ENCODE results near the gene TNFRSF13B. TPM values are rescaled to one million over a fixed set of nuclear protein-coding genes. Genes with fewer than 3 reads are reported as not detected.

The TNFRSF13B gene
- total RNA-seq, 1 experiment from 2014 or later: not detected

DNA sequence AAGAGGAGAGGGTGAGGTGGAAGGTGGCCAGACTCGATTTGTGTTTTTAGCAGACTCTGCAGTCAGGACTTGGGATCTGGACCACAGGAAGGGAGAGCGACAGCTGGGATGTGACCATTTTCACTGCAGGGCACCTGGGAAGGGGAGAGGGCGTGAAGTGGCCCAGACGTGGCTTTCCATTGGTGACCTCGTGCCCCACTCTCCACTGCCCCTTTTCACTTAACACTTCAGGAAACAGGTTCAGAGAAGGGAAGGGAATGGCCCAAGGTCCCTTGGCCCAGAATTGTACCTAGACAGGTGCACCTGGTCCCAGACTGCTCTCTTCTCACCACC lies 47.5 kb upstream of the TNFRSF13B start:
- intact Hi-C loops (cut with micrococcal nuclease; ENCODE audit: unreplicated experiment) (no loop called here), in situ Hi-C loops (cut with HindIII; ENCODE audit: low pct_unique_long_range_greater_than_20kb, low sequenced_read_pairs) (no loop called here)
- ATAC-seq (no peak), DNase-seq (ENCODE audit: low read depth, low spot score) (no peak)
- ChIA-PET CTCF (no interaction called here), POLR2A (no interaction called here)
- no peaks in the 10 kb centered on the region for H3K9me3 ChIP-seq (ENCODE audit: control insufficient read depth, insufficient read depth, low read depth, low read length)
- no peak overlapping the region for H3K27ac ChIP-seq (ENCODE audit: low read length)
- TF ChIP-seq TCF7L2 (IDR thresholded peaks at IDR 0.05; ENCODE audit: low read depth, low read length) (no peak), POLR2AphosphoS5 (IDR thresholded peaks at IDR 0.05; ENCODE audit: low read depth, low read length) (no peak), SIN3A (IDR thresholded peaks at IDR 0.05; ENCODE audit: borderline replicate concordance, insufficient read depth, low read depth, low read length) (no peak)
- TF ChIP-seq, protein P1, sequence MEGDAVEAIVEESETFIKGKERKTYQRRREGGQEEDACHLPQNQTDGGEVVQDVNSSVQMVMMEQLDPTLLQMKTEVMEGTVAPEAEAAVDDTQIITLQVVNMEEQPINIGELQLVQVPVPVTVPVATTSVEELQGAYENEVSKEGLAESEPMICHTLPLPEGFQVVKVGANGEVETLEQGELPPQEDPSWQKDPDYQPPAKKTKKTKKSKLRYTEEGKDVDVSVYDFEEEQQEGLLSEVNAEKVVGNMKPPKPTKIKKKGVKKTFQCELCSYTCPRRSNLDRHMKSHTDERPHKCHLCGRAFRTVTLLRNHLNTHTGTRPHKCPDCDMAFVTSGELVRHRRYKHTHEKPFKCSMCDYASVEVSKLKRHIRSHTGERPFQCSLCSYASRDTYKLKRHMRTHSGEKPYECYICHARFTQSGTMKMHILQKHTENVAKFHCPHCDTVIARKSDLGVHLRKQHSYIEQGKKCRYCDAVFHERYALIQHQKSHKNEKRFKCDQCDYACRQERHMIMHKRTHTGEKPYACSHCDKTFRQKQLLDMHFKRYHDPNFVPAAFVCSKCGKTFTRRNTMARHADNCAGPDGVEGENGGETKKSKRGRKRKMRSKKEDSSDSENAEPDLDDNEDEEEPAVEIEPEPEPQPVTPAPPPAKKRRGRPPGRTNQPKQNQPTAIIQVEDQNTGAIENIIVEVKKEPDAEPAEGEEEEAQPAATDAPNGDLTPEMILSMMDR (IDR thresholded peaks at IDR 0.05): no peak
- TF ChIP-seq, protein P2, sequence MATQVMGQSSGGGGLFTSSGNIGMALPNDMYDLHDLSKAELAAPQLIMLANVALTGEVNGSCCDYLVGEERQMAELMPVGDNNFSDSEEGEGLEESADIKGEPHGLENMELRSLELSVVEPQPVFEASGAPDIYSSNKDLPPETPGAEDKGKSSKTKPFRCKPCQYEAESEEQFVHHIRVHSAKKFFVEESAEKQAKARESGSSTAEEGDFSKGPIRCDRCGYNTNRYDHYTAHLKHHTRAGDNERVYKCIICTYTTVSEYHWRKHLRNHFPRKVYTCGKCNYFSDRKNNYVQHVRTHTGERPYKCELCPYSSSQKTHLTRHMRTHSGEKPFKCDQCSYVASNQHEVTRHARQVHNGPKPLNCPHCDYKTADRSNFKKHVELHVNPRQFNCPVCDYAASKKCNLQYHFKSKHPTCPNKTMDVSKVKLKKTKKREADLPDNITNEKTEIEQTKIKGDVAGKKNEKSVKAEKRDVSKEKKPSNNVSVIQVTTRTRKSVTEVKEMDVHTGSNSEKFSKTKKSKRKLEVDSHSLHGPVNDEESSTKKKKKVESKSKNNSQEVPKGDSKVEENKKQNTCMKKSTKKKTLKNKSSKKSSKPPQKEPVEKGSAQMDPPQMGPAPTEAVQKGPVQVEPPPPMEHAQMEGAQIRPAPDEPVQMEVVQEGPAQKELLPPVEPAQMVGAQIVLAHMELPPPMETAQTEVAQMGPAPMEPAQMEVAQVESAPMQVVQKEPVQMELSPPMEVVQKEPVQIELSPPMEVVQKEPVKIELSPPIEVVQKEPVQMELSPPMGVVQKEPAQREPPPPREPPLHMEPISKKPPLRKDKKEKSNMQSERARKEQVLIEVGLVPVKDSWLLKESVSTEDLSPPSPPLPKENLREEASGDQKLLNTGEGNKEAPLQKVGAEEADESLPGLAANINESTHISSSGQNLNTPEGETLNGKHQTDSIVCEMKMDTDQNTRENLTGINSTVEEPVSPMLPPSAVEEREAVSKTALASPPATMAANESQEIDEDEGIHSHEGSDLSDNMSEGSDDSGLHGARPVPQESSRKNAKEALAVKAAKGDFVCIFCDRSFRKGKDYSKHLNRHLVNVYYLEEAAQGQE (IDR thresholded peaks at IDR 0.05; ENCODE audit: insufficient read depth in 1 of 2, low read depth in 2 of 2, low read length in 1 of 2): no peak
- H3K4me3 ChIP-seq (ENCODE audit: low read depth in 2 of 2, low read length in 2 of 2): no peak overlapping the region
- 0 out of 2 replicates have a peak, but pooled peaks cover 4% of the 10 kb centered on the region for H3K4me1 ChIP-seq (ENCODE audit: control insufficient read depth, insufficient read depth, low read length)
- BruUV-seq (replicated peaks): no TSS peak
- H3K36me3 ChIP-seq (ENCODE audit: control insufficient read depth, insufficient read depth, low read length): no peaks in the 10 kb centered on the region
- no peaks in the 10 kb centered on the region for H3K27me3 ChIP-seq (ENCODE audit: control insufficient read depth, insufficient read depth, low read length)

DNA sequence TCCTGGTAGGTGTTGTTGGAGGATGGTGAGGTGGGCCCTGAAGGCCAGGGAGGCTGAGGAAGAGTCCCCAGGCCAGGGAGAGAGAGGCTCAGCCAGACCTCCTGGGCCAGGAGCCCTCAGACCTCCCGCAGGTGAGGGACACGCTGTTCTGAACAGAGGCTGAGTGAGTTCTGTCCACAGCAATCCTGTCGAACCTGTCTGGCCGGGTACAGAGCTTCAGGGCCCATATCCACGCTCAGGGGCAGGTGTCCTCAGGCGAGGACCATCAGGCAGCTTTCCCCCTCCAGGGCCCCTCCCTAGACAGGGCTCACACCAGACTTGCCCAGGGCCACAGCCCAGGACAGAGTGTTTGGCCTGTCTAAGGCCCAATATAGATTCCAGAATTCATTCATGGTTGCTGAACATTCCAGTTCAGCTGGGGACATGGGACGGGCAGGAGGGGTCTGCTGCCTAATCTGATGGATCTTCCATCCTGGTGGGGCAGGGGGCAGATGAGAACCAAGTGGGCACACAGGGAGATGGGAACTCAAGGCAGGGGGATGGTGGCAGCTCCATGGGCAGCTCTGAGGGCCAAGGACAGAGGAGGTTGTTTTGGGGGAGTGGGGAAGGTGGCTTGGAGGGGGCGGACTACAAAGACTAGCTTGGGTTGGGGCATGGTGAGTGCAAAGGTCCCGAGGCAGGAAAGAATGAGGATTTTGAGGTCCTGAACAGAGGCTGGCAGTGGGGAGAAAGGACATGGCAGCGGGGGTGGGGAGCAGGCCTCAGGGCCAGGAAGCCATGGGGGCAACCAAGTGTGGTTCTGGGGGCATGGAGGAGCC lies 46.9 kb upstream of the TNFRSF13B start:
- no peaks in the 10 kb centered on the region for H3K27me3 ChIP-seq (ENCODE audit: control insufficient read depth, insufficient read depth, low read length)
- no peak overlapping the region for H3K4me3 ChIP-seq (ENCODE audit: low read depth in 2 of 2, low read length in 2 of 2)
- in situ Hi-C loops (cut with HindIII; ENCODE audit: low pct_unique_long_range_greater_than_20kb, low sequenced_read_pairs): no loop called here
- H3K36me3 ChIP-seq (ENCODE audit: control insufficient read depth, insufficient read depth, low read length): no peaks in the 10 kb centered on the region
- H3K9me3 ChIP-seq (ENCODE audit: control insufficient read depth, insufficient read depth, low read depth, low read length): no peaks in the 10 kb centered on the region
- H3K4me1 ChIP-seq (ENCODE audit: control insufficient read depth, insufficient read depth, low read length): 0 out of 2 replicates have a peak, but pooled peaks cover 4% of the 10 kb centered on the region
- no peak overlapping the region for H3K27ac ChIP-seq (ENCODE audit: low read length)
- BruUV-seq (replicated peaks): no TSS peak
- TF ChIP-seq TCF7L2 (IDR thresholded peaks at IDR 0.05; ENCODE audit: low read depth, low read length): no peak
- TF ChIP-seq, protein P2 (IDR thresholded peaks at IDR 0.05; ENCODE audit: insufficient read depth in 1 of 2, low read depth in 2 of 2, low read length in 1 of 2): no peak
- TF ChIP-seq, protein P1 (IDR thresholded peaks at IDR 0.05): no peak
- TF ChIP-seq SIN3A (IDR thresholded peaks at IDR 0.05; ENCODE audit: borderline replicate concordance, insufficient read depth, low read depth, low read length): no peak
- no peak for TF ChIP-seq POLR2AphosphoS5 (IDR thresholded peaks at IDR 0.05; ENCODE audit: low read depth, low read length)
- ChIA-PET CTCF (no interaction called here), POLR2A (no interaction called here)
- intact Hi-C loops (cut with micrococcal nuclease; ENCODE audit: unreplicated experiment): no loop called here
- ATAC-seq (no peak), DNase-seq (ENCODE audit: low read depth, low spot score) (no peak)
